Epithelial cell of esophagus (primary cell): ENCODE measurements around the gene MAN1C1.

Source experiments
- DNase-seq: peaks from one replicate; pipeline ENCODE4 v3.0.0; 2010; ENCODE audit warnings: low read depth
- H3K4me3 ChIP-seq: 2 replicates; pipeline ENCODE4 v1.5.1; 2011; ENCODE audit warnings: mild to moderate bottlenecking, low read length, control low read depth
- CTCF ChIP-seq: IDR thresholded peaks from 2 replicates; pipeline ENCODE4 v1.5.1; 2011; ENCODE audit warnings: low read depth, mild to moderate bottlenecking, low read length, control low read depth, inconsistent platforms; ENCODE audit not compliant: insufficient read depth; ENCODE audit errors: missing control alignments

The MAN1C1 gene

GRCh38 chr1:25742316-25742715 is 125.7 kb downstream of the MAN1C1 start:
- no peak for DNase-seq
- TF ChIP-seq CTCF = no peak
- no peak overlapping the region for H3K4me3 ChIP-seq

DNA sequence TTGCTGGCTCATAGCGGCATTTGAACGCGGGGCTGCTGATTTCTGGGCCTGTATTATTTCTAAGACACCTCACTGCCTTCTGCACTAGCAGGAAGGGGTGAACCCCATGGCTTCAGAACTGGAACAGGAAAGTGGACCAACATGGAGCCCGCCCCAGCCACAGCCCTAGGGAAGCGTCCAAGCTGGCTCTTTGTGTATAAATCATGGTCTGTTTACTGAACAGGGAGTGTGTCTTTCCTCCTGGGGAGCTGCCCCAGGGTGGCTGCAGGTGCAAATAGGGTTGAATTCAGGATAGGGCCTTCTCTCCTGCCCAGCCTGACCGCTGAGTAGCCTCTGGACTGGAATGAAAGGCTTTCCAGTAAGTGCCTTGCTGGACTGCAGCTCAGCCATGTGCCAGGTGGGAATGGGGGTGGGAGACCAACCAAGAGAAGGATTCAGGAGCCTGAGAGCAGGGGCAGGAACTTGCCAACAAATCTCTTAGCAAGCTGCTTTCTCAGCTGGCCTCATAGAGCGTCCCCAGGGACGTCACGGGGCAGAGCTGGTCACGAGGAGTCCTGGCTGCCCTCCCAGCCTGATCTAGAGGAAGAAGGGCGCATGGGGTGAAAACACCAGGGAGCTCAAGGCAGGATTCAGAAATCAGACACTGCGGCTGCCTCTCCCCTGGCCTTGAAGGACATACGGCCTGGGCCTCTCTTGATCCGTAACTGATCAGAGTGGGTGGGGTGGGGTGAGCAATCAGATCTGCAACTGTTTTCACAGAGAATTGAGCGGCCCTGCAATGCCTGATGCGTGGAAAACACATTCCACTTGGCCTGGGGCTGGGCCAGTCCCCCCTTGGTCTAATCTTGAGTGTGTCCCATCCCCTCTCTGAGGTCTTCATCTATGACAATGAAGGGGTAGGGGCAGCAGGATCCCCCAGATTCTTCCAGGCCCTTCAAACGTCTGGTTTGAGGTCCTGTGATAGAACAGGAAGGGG is 126.9 kb downstream of the MAN1C1 start:
- no peak overlapping the region for H3K4me3 ChIP-seq
- TF ChIP-seq CTCF = no peak
- DNase-seq = no peak

DNA sequence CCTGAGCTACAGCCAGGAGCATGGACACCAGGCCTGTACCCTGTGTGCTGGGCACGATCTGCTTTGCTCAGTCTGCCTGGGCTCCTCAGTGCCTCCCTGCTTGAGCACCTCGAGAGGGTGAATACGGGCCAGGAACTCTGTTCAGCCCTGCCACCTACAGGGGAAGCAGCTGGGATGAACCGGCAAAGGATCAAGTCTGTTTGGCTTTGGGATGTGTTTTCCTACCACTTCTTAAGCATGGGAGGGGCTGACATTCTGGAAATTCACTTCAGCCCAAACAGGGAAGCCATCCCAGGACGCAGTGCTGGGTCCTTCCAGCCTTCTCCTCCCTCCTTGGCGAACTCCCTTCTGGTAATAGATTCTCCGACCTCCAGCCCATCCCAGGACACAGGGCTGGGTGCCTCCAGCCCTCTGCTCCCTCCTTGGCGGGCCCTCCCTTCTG is 127.6 kb downstream of the MAN1C1 start:
- peak; percentile 72 for TF ChIP-seq CTCF
- H3K4me3 ChIP-seq = no peak overlapping the region
- DNase-seq = peak; percentile 68

- no peak for DNase-seq
- TF ChIP-seq CTCF = no peak
- no peak overlapping the region for H3K4me3 ChIP-seq
Measured at GRCh38 chr1:25744636-25745425, 128.2 kb downstream of the MAN1C1 start.

GRCh38 chr1:25746299-25747045 is 129.9 kb downstream of the MAN1C1 start:
- DNase-seq = no peak
- no peak for TF ChIP-seq CTCF
- no peak overlapping the region for H3K4me3 ChIP-seq

DNA sequence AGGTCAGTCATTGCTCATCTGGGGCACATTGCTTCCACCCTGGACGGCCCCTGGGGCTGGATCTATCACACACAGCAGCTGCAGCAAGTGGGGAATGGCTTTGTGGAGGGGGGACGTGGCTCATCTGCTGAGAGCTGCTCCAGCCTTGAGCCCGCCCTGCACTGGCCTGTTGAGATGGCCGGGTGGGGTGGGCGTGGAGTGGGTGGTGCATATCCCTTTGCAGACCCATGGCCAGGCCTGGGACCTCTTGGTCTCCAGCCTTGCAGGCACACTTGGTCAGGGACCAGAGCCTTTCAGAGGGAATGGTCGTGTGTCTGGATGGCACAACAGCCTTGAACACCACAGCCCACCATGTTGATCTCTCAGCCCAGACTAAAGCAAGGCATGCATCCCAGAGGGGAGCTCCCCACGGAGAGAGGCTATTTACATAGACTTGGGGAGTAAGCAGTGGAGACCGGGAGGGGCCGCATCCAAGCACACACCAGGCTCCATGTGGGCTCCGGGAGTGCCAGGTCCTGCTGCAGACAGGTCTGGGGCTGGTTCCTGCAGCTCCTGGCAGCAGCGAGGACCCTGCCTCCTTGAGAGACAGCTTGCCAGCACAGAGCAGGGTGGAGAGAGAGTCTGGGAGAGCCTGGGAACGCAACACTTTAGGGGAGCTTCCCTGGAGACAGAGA is 130.6 kb downstream of the MAN1C1 start:
- no peak for DNase-seq
- H3K4me3 ChIP-seq = no peak overlapping the region
- no peak for TF ChIP-seq CTCF
